Fibroblast of skin of left quadriceps (primary cell): ENCODE data around the gene REEP3.
"Not testable (repeated sequence)": the region's sequence is repeated elsewhere in the genome, so short reads cannot be mapped to it uniquely, and the experiment has no call there.

Experiments
- DNase-seq, 2 experiments: peaks; one replicate each; pipeline ENCODE4 v3.0.0-alpha.2; 2013; ENCODE audit warnings: low read depth in 2 of 2

REEP3 gene

DNA sequence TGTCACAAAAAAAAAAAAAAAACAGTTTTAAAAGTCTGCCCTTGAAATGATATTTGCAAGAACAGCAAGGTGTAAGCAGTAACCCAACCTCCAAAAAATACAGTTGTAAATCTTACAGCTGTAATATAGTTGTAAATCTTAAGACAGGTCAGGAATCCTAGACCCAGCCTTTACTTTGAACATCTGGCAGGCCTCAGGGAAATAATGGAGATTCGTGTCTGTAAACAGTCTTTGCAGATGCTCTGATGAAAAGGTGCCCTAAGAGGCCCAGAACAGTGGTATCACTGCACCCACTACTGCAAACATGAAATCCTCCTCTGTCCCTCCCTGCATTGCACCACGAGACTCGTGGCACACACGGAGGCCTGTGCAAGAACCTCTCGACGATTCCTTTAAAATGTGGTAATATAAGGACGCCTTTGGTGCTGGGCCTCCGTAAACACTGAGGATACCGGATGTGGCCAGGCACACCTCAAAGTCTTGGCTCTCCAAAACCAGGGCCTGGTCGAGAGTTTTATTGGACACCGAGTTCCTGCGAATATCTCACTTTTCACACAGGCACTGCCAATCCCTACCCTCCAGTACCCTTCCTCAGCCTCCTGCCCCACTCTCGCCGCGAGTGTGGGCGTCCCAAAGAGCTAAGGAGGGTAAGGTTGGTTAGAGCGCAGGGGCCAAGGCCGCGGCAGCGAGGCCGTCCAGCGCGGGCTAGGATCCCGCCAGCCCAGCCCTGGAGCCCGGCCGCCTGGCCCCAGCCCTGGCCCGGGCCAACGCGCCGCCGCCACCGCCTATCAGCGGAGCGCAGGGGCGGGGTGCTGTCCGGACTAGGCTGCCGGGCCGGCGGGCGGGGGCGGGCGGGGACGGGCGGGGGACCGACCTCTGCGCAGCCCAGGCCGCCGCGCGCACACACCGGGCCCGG is at the start of gene REEP3:
TSS of gene REEP3 (plus strand) at position 902 of the 916 bp plus-strand sequence. CDS start 145 bp downstream, outside the sequence.
- DNase-seq: peak in 1 of 2 experiments; percentile 18

DNA sequence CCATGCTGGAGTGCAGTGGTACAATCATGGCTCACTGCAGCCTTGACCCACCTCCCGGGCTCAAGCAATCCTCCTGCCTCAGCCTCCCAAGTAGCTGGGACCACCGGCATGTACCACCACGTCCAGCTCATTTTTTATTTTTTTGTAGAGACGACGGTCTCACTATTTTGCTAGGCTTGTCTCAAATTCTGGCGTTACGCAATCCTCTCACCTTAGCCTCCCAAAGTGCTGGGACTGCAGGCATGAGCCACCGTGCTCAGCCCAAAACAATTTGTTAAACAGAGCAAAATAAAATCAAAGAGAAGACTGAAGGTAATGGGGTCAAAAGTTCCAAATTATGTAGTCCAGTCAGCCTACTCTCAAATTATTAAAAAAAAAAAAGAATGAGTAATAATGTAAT is 46.7 kb upstream of the REEP3 start:
- DNase-seq: no peak

GRCh38 chr10:63477927-63478326 is 43.3 kb upstream of the REEP3 start:
- DNase-seq: no peak

- no peak for DNase-seq
These were observed 42.6 kb upstream of the REEP3 start for GRCh38 chr10:63478564-63478963.

DNA sequence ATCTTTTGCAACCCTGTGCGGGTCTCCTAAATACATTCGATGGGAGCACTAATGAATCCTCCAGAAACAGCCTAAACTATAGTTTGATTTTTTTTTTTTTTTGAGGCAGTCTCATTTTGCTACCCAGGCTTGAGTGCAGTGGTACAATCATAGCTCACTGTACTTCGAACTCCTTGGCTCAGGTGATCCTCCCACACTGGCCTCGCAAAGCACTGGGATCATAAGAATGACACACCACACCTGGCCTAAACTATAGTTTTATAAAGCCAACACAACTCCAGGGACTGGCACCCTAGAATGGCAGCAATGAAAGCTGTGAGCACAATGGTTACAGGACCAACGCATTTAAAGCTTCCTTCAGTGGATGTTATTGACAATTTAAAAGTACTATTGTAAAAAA is 41.0 kb upstream of the REEP3 start:
- no peak for DNase-seq

- DNase-seq: no peak
These were observed 39.3 kb upstream of the REEP3 start for GRCh38 chr10:63481815-63482421.

DNA sequence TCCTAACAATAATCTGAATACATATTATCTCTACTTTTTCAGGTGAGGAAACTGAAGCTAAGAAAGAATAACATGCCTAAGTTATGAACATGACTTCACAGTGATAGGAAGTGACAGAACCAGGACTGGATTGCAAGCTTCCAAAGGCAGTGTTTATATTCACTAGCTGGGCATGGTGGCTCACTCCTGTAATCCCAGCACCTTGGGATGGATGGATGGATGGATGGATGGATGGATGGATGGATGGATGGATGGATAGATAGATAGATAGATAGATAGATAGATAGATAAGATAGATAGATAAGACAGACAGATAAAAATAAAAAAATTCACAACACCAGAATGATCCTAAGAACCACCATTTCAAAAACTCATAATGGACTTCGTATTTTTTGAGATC is 37.2 kb upstream of the REEP3 start:
- no peak for DNase-seq

DNA sequence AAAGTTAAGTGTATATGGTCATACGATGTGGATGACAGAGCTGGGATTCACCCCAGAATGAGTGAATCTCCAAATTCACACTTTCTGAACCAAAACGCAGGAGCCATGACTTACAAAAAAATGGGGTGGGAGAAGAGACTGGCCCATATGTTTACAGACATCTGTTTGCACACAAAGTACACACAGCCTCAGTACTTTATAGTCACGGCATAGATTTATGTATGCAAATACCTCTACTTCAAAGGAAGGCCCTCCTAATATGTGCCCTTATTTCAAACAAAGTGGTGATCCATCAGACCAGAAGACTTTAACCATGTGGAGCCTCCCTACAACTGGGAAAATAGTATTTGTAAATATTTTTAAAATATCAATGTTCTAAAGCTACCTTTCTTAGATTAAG is 33.2 kb upstream of the REEP3 start:
- no peak for DNase-seq

DNA sequence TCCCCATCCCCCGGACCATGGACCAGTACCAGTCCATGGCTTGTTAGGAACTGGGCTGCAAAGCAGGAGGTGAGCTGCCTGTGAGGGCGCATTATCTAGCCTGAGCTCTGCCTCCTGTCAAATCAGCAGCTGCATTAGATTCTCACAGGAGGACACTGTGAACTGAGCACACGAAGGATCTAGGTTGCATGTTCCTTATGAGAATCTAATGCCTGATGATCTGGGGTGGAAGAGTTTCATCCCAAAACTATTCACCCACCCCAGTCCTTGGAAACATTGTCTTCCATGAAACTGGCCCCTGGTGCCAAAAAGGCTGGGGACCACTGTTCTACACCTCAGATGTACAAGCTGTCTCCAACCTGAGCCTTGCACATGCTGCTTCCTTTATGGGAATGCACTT is 31.4 kb upstream of the REEP3 start:
- no peak for DNase-seq

DNA sequence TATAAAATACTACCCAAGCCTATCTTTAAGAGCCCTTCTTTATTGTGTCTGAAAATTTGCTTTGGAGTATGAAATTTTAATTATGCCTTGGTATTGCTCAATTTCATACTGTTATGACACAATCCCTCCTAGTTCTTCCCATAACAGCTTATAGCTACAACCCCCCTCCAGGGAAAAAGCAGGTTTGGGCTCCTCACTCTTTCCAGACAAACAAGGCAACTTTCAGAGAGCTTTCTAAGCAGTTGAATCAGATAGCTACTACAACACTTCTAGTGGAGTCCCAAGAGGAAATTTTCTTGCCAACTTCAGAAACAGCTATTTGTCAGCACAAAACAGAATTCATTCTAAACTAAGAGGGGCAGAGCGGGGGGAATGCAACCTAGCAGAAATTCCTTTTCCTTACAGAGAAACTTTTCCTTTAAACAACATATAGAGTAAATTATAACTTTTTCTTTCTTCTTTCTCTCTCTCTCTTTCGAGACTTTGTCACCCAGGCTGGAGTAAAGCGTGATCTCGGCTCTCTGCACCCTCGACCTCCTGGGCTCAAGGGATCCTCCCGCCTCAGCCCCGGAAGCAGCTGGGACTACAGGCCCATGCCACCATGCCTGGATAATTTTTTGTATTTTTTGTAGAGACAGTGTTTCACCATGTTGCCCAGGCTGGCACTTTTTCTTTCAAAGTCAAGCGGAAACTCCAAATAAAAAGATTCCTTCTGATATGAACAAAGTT is 29.4 kb upstream of the REEP3 start:
- DNase-seq: peak; percentile 86 to 87

DNA sequence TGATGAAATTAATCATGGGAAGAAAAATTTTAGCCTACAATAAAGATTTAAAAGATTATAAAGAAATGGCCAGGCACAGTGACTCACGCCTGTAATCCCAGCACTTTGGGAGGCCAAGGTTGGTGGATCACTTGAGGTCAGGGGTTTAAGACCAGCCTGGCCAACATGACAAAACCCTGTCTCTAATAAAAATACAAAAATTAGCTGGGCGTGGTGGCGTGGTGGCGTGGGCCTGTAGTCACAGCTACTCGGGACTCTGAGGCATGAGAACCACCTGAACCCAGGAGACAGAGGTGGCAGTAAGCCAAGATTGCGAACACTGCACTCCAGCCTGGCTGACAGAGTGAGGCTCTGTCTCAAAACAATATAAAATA is 28.9 kb upstream of the REEP3 start:
- not testable (repeated sequence) for DNase-seq

GRCh38 chr10:63493004-63493403 is 28.2 kb upstream of the REEP3 start:
- no peak for DNase-seq

DNA sequence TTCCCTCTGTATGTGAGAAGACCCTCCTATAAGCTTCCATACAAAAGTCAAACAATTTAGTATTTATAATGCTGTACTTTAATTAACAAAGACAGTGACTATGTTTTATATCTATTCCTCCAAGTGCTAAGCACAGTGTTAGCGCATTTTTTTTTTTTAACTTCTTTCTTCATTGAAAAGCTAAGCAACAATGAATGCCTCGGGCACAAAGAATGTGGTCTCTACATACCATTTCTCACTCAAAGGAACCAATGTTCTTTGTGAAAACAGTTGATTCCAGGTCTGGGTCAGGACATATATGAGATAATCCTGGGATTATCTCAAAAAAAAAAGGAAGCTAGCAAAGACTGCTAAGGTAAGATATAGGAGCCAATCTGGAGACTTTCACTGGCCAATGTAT is 26.2 kb upstream of the REEP3 start:
- no peak for DNase-seq

- DNase-seq: no peak
These were observed 24.6 kb upstream of the REEP3 start for GRCh38 chr10:63496561-63496960.

DNA sequence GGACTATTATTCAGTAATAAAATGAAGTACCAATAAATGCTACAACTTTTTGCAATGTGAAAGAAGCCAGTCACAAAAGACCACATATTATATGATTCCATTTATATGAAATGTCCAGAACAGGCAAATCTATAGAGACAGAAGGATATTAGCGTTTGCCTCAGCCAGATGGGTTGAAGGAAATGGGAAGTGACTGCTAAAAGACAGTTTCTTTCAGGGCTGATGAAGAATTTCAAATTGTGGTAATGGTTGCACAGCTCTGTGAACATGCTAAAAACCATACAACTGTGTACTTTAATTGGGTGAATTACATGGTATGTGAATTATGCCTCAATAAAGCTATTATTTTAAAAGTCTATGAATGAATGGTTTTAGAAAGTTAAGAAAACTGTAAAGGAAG is 23.9 kb upstream of the REEP3 start:
- no peak for DNase-seq

GRCh38 chr10:63498665-63499064 is 22.5 kb upstream of the REEP3 start:
- no peak for DNase-seq

GRCh38 chr10:63500551-63500950 is 20.6 kb upstream of the REEP3 start:
- not testable (repeated sequence) for DNase-seq

- DNase-seq: no peak
These were observed 19.2 kb upstream of the REEP3 start for GRCh38 chr10:63501954-63502353.

GRCh38 chr10:63502832-63503231 is 18.4 kb upstream of the REEP3 start:
- DNase-seq: no peak

GRCh38 chr10:63503395-63503794 is 17.8 kb upstream of the REEP3 start:
- no peak for DNase-seq

DNA sequence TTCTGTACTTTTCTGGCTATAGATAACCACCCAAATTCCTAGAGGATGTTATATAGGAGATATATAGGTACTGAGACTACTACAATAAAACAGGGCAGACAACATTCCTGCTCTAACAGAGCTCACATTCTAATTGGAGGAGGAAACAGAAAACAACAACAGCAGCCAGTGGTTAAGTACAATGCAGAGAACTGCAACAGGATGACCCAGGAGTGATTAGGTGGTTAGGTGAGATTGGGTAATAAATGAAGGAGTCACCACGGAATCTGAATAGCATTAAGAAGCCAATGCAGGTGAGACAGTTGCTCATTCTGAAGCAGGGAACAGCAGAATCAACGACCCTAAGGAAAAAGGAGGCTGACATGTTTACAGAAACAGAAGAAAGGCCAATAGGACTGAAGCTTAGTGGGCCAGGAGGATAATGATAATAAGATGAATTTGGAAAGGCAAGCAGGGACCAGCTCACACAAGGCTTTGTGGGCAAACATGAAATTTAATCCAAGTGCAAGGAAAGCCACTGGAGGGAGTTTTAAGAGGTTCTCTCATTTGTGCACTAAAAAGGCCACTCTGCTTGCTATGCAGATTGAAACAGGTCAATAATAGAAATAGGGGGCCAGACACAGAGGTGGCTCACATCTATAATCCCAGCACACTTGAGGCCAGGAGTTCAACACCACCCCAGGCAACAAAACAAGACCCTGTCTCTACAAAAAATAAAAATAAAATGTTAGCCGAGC is 16.9 kb upstream of the REEP3 start:
- DNase-seq: no peak

DNA sequence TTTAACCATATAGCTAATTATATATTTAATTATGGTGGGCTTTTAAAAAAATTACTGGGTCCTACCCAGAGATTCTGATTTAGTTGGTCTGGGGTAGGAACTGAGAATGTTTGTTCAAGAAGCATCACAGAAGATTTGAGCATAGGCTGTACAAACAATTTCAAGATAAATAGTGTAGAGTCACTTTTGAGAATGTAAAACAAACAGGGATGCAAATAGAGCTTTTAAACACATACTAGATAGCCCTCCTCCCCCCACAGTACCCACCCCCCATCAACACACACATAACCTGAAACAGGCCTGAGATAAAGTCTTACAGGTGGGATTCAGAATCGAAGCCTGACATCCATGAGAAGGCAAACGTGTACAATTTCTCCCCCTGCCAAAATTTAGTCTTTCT is 15.6 kb upstream of the REEP3 start:
- DNase-seq: no peak
